ENCODE results near the gene CLDN9.
A peak's percentile ranks its signal among the peaks of the same experiment; 100 is the strongest.

The CLDN9 gene

GRCh38 chr16:3058139-3059030, 45.7 kb downstream of the CLDN9 start:
- no peak for DNase-seq

GRCh38 chr16:3059041-3059722, 46.5 kb downstream of the CLDN9 start:
- peak; percentile 50 for DNase-seq

GRCh38 chr16:3059723-3060242, 47.1 kb downstream of the CLDN9 start:
- DNase-seq = no peak

GRCh38 chr16:3060339-3061127, 47.8 kb downstream of the CLDN9 start:
- no peak for DNase-seq

- DNase-seq = no peak
Observed at GRCh38 chr16:3062553-3062952, 49.8 kb downstream of the CLDN9 start.

- no peak for DNase-seq
Observed at GRCh38 chr16:3063625-3064386, 51.1 kb downstream of the CLDN9 start.

Data from NCI-H774 (cell line).